GM15510 (cell line): ENCODE measurements around the gene GLCE.

Experiments used
- POLR2A ChIP-seq: IDR thresholded peaks from 3 replicates; pipeline ENCODE4 v1.6.1; 2011; ENCODE audit warnings: borderline replicate concordance; ENCODE audit not compliant: insufficient read length; ENCODE audit errors: extremely low read depth

The GLCE gene

DNA sequence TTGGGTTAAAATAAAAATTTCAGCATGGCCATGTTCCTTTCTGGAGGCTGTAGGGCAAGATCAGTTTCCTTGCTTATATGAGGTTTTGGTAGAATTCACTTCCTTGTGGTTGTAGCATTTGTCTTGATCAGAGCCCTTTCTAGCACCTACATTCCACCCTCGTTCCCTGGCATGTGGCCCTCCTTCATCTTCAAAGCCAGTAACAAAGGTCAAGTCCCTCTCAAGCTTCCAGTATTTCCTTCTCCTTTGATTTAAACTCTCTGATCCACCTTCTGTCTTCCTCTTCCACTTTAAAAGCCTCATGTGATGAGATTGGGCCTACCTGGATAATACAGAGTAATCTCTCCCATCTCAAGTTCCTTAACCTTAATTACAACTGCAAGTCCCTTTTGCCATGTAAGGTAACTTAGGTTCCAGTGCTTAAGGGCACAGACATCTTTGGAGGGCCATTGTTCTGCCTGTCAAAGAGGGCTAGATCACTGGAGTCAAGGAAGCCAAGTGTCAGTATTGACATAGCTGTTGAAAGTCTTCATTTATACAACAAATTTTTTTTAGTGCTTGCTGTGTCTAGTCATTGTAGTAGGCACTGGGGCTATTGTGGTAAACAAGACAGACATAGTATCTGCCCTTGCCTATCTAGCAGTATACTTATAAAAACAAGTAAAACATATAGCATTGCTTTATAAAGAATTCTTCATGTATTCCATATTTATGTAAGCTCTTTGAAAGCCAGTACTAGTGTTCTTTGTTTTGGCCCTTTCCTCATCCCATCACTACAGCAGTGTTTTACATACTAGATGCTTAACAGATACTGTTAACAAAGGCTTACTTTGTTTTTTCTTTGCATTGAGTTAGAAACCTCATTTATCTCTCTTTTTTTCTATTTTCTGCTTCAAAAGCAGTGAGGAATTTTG, 40.7 kb downstream of the GLCE start:
- TF ChIP-seq POLR2A = no peak

DNA sequence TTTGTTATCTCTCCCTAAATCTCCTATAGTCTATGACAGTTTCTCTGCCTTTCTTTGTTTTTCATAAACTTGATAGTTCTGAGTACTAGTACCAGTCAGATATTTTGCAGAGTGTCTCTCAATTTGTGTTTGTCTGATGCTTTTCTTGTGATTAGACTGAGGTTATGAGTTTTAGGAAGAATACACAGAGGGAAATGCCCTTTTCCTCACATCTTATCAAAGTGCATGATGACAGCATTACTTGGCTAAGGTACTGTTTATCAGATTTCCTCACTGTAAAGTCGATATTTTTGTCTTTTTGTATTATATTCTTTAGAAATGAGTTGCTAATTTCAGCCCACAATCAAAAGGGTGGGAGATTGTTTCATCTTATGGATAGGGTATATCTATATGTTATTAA, 45.6 kb downstream of the GLCE start:
- no peak for TF ChIP-seq POLR2A

GRCh38 chr15:69209661-69210060, 49.2 kb downstream of the GLCE start:
- TF ChIP-seq POLR2A = no peak

GRCh38 chr15:69210574-69210973, 50.1 kb downstream of the GLCE start:
- no peak for TF ChIP-seq POLR2A

DNA sequence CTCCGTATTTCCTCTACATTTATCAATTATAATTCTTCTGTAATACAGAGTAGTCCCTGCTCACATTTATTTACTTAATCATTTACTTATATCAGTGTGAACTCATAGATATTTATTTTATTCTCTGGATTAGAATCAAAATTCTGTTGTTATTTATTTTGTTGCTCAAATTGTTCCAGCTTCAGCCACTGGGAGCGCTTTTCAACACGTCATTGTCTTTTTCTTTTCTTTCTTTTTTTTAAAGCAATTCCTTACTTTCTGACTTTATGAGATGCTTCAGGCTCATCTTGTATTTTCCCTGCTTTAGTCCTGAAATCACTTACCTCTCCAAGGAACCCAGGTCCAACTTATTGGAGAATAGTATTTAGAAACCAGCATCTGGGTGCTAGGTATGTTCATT, 53.4 kb downstream of the GLCE start:
- TF ChIP-seq POLR2A = no peak

GRCh38 chr15:69215314-69216035, 55.0 kb downstream of the GLCE start:
- no peak for TF ChIP-seq POLR2A

DNA sequence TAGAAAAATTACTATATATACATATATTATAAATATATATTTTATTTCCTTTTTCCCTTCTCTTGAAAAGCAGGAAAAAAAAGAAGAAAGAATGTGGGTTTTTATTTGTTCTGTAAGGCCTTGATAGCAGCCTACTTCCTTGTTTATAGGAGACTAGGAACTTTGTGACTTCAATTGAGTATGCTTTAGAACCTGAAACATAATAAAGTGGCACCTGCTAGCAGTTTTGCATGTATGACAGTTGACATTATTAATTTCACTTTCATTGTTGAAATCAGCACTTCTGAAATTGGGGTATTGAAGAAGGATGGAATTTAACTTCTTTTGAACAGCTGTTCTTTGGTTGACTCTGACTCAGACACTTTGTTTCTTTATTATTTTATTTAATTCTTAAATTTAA, 56.9 kb downstream of the GLCE start:
- TF ChIP-seq POLR2A = no peak

DNA sequence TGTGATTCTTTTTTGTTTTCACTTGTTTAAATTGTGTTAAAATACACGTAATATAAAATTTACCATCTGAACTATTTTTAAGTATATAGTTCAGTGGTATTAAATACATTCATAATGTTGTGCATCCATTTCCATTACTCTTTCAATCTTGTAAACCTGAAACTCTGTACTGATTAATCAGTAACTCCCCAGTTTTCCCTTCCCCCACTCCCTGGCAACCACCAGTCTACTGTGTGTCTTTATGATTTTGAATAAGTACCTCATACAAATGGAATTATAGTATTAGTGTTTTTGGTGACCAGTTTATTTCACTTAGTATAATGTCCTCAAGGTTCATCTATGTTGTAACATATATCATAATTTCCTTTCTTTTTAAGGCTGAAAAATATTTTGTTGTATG, 59.3 kb downstream of the GLCE start:
- no peak for TF ChIP-seq POLR2A

- no peak for TF ChIP-seq POLR2A
Measured at GRCh38 chr15:69222002-69222474, 61.6 kb downstream of the GLCE start.

- no peak for TF ChIP-seq POLR2A
Measured at GRCh38 chr15:69223083-69223813, 62.8 kb downstream of the GLCE start.

DNA sequence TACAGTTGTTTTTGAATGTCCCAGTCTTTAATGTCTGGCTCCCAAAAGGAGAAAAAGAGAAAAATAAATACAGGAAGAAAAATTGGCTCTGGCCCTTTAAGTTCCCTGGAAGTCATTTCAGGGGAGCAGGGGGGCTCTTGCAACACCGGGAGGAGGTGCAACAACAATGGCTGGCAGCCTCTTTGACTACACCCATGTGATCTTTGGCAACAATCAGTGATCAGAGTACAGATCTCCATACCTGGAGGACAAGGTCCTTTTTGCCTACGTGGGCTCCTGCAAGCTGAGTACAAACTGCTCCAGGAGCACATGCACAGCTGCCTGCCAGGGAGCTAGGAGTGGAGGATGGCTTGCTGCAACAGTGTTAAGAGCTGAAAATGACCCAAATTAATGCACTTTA, 63.9 kb downstream of the GLCE start:
- TF ChIP-seq POLR2A = no peak

- no peak for TF ChIP-seq POLR2A
Measured at GRCh38 chr15:69225355-69226022, 65.1 kb downstream of the GLCE start.

DNA sequence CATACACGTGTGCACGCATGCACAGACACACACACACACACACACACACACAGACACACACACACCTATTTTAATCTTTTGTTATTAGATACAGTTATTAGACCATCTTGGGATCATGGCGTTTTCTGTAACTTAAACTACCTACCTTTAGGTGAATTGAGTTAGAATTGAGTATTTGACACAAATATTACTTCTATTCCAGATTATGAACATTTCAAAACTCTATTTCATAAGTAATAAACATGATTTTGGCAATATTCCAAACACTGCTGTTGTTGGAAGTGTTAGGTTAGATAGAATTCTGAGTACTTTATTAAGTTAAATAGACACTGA, 65.6 kb downstream of the GLCE start:
- TF ChIP-seq POLR2A = no peak

GRCh38 chr15:69232144-69232543, 71.7 kb downstream of the GLCE start:
- TF ChIP-seq POLR2A = no peak

DNA sequence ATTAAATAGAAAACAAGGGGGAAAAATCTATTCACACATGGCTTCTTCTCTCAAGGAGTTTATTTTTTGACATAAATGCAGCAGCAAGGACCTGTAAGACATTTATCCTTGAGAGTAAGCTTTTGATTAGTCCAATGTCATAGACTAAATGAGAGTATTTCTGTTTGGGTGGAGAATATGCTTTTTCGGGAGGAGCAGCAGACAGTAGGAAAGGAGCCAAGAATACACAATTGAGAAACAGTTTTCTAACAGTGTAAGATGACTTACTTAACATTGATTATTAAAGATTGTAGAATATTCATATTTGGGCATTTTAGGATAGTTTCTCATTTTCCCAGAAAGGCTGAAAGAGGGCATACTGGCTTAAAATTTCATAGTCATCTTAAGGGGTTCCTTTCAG, 72.3 kb downstream of the GLCE start:
- no peak for TF ChIP-seq POLR2A
